Peyer's patch (tissue), 4 donors: ENCODE data around the gene EPB41L4A. TPM values are rescaled to one million over a fixed set of nuclear protein-coding genes. Genes with fewer than 3 reads are reported as not detected.
"Not testable (repeated sequence)": the region's sequence is repeated elsewhere in the genome, so short reads cannot be mapped to it uniquely, and the experiment has no call there.

Experiments used
- DNase-seq, 3 donors: peaks; one replicate each; pipeline ENCODE4 v3.0.0-alpha.2; 2017 to 2019
- H3K27ac ChIP-seq, 4 donors: fragments of 200-600 bp; sonication (generic); one replicate each; pipeline ENCODE4 v1.5.1; 2016 to 2019
- H3K27me3 ChIP-seq, 2 donors: fragments of 200-600 bp; sonication (generic); one replicate each; pipeline ENCODE4 v1.5.1; 2019
- H3K36me3 ChIP-seq, 3 donors: fragments of 200-600 bp; sonication (generic); one replicate each; pipeline ENCODE4 v1.5.1; 2016 to 2019
- H3K4me1 ChIP-seq, 4 donors: fragments of 200-600 bp; sonication (generic); one replicate each; pipeline ENCODE4 v1.5.1; 2016 to 2019
- H3K4me3 ChIP-seq, 4 donors: fragments of 200-600 bp; sonication (generic); 1 replicate in 3 of 4; 2 replicates in 1 of 4; pipeline ENCODE4 v1.5.1; 2016 to 2019; ENCODE audit warnings: mild to moderate bottlenecking in 1 of 4
- H3K9me3 ChIP-seq, 4 donors: fragments of 200-600 bp; sonication (generic); one replicate each; pipeline ENCODE4 v1.5.1; 2016 to 2019; ENCODE audit warnings: mild to moderate bottlenecking in 1 of 4
- CTCF ChIP-seq, 6 experiments: fragments of 450-650 bp in 4 of 6; fragments of 200-600 bp in 2 of 6; sonication (generic) in 1 of 6; IDR thresholded peaks; one replicate each; pipeline ENCODE4 v1.5.1; 2017 to 2019; ENCODE audit warnings: antibody characterized with exemption in 6 of 6, mild to moderate bottlenecking in 3 of 6, moderate library complexity in 1 of 6
- POLR2A ChIP-seq, 2 donors: fragments of 450-650 bp; IDR thresholded peaks; one replicate each; pipeline ENCODE4 v1.5.1; 2017; ENCODE audit warnings: antibody characterized with exemption in 2 of 2, mild to moderate bottlenecking in 2 of 2, moderate library complexity in 2 of 2
- total RNA-seq, 4 donors: library from RNA; depleted of rRNA; stranded (reverse); fragments of >200 nt; gene quantifications; one replicate each; pipeline ENCODE4 v1.1.0, GENCODE V29; 2016

EPB41L4A gene
- total RNA-seq, 4 donors from 2014 or later = 3.3 to 28.9 (median 9.0) TPM

GRCh38 chr5:112216140-112216539, 202.9 kb downstream of the EPB41L4A start:
- H3K9me3 ChIP-seq = no peaks in the 10 kb centered on the region
- H3K36me3 ChIP-seq = no peaks in the 10 kb centered on the region
- peaks cover 0 to 7% (median 0%) of the 10 kb centered on the region in 4 donors for H3K4me1 ChIP-seq
- no peak overlapping the region for H3K27ac ChIP-seq
- H3K27me3 ChIP-seq = no peaks in the 10 kb centered on the region
- no peak for DNase-seq
- no peak for TF ChIP-seq CTCF (IDR thresholded peaks at IDR 0.05)
- no peak for TF ChIP-seq POLR2A (IDR thresholded peaks at IDR 0.05)
- H3K4me3 ChIP-seq = no peak overlapping the region

GRCh38 chr5:112210430-112211005, 208.6 kb downstream of the EPB41L4A start:
- peak in 2 of 3 donors; percentile 48 to 50 for DNase-seq
- Histone ChIP-seq H3K27me3 (no peaks in the 10 kb centered on the region), H3K9me3 (no peaks in the 10 kb centered on the region), H3K4me1 (no peaks in the 10 kb centered on the region), H3K27ac (no peak overlapping the region), H3K4me3 (no peak overlapping the region), H3K36me3 (no peaks in the 10 kb centered on the region)
- TF ChIP-seq CTCF (IDR thresholded peaks at IDR 0.05) (peak in 4 of 6 experiments; percentile 43 to 64 (median 59)), POLR2A (IDR thresholded peaks at IDR 0.05) (no peak)

- Histone ChIP-seq H3K36me3 (no peaks in the 10 kb centered on the region), H3K4me1 (no peaks in the 10 kb centered on the region), H3K27ac (no peak overlapping the region), H3K4me3 (no peak overlapping the region), H3K9me3 (no peaks in the 10 kb centered on the region), H3K27me3 (no peaks in the 10 kb centered on the region)
- no peak for DNase-seq
- no peak for TF ChIP-seq CTCF (IDR thresholded peaks at IDR 0.05)
- TF ChIP-seq POLR2A (IDR thresholded peaks at IDR 0.05) = no peak
These were observed 210.1 kb downstream of the EPB41L4A start for GRCh38 chr5:112208699-112209615.

GRCh38 chr5:112208195-112208594, 210.9 kb downstream of the EPB41L4A start:
- not testable (repeated sequence) for H3K9me3 ChIP-seq, H3K36me3 ChIP-seq, H3K4me1 ChIP-seq, H3K27ac ChIP-seq, H3K4me3 ChIP-seq, H3K27me3 ChIP-seq, DNase-seq

- Histone ChIP-seq H3K4me3 (no peak overlapping the region), H3K9me3 (no peaks in the 10 kb centered on the region), H3K27ac (no peak overlapping the region), H3K4me1 (no peaks in the 10 kb centered on the region), H3K36me3 (peaks cover 0 to 15% (median 0%) of the 10 kb centered on the region in 3 donors), H3K27me3 (no peaks in the 10 kb centered on the region)
- no peak for TF ChIP-seq POLR2A (IDR thresholded peaks at IDR 0.05)
- TF ChIP-seq CTCF (IDR thresholded peaks at IDR 0.05) = no peak
- DNase-seq = no peak
These were observed 213.2 kb downstream of the EPB41L4A start for GRCh38 chr5:112205846-112206245.

- no peaks in the 10 kb centered on the region for H3K4me1 ChIP-seq
- peaks cover 0 to 15% (median 0%) of the 10 kb centered on the region in 3 donors for H3K36me3 ChIP-seq
- H3K27me3 ChIP-seq = no peaks in the 10 kb centered on the region
- H3K4me3 ChIP-seq = no peak overlapping the region
- no peak for DNase-seq
- H3K27ac ChIP-seq = no peak overlapping the region
- no peak for TF ChIP-seq POLR2A (IDR thresholded peaks at IDR 0.05)
- no peak for TF ChIP-seq CTCF (IDR thresholded peaks at IDR 0.05)
- no peaks in the 10 kb centered on the region for H3K9me3 ChIP-seq
These were observed 215.8 kb downstream of the EPB41L4A start for GRCh38 chr5:112203229-112203628.
